Neural cell (in vitro differentiated cells): ENCODE data around the gene SLC7A1. TPM values are rescaled to one million over a fixed set of nuclear protein-coding genes. Genes with fewer than 3 reads are reported as not detected.

Experiments used
- H2AFZ ChIP-seq: fragments of 200-600, 300-800 bp; sonication (generic), shearing (Covaris generic); 2 replicates; pipeline ENCODE4 v1.6.0; 2014; ENCODE audit warnings: low read depth, mild to moderate bottlenecking, antibody characterized with exemption, low read length, moderate library complexity
- H3F3A ChIP-seq: fragments of 200-600 bp; shearing (Covaris generic); 2 replicates; pipeline ENCODE4 v1.6.1; 2016; ENCODE audit warnings: mild to moderate bottlenecking, moderate library complexity, mixed read lengths, antibody characterized with exemption, low read length; ENCODE audit not compliant: insufficient read depth, poor library complexity, severe bottlenecking
- H3K27ac ChIP-seq: fragments of 200-600, 300-800 bp; sonication (generic), shearing (Covaris generic); 2 replicates; pipeline ENCODE4 v1.5.1; 2014; ENCODE audit warnings: mild to moderate bottlenecking, low read length, moderate library complexity
- H3K27me3 ChIP-seq: fragments of 300-800, 200-600 bp; sonication (generic), shearing (Covaris generic); 2 replicates; pipeline ENCODE4 v1.6.0; 2014; ENCODE audit warnings: mild to moderate bottlenecking, low read depth, low read length, moderate library complexity; ENCODE audit not compliant: insufficient read depth
- H3K36me3 ChIP-seq: fragments of 300-800, 200-600 bp; sonication (generic), shearing (Covaris generic); 2 replicates; pipeline ENCODE4 v1.5.1; 2014; ENCODE audit warnings: mild to moderate bottlenecking, antibody characterized with exemption, low read length, moderate library complexity; ENCODE audit not compliant: insufficient read depth
- H3K4me2 ChIP-seq: fragments of 300-800, 200-600 bp; sonication (generic), shearing (Covaris generic); 2 replicates; pipeline ENCODE4 v1.6.0; 2014; ENCODE audit warnings: mild to moderate bottlenecking, low read length
- H3K4me3 ChIP-seq: fragments of 300-800, 200-600 bp; sonication (generic), shearing (Covaris generic); 2 replicates; pipeline ENCODE4 v1.5.1; 2014; ENCODE audit warnings: mild to moderate bottlenecking, low read length, moderate library complexity
- H3K79me2 ChIP-seq: fragments of 200-600 bp; shearing (Covaris generic); replicated peaks from 2 replicates; pipeline ENCODE4 v1.6.0; 2014; ENCODE audit warnings: mild to moderate bottlenecking, low read length, moderate library complexity; ENCODE audit not compliant: insufficient read depth
- H3K9ac ChIP-seq: fragments of 300-800, 200-600 bp; sonication (generic), shearing (Covaris generic); 2 replicates; pipeline ENCODE4 v1.6.1; 2016; ENCODE audit warnings: mild to moderate bottlenecking, low read length, mixed read lengths
- H3K9me2 ChIP-seq: fragments of 200-600 bp; shearing (Covaris generic); 2 replicates; pipeline ENCODE4 v1.6.1; 2016; ENCODE audit warnings: mild to moderate bottlenecking, low read length, mixed read lengths; ENCODE audit not compliant: insufficient read depth
- H3K9me3 ChIP-seq: fragments of 200-600, 300-800 bp; sonication (generic), shearing (Covaris generic); 2 replicates; pipeline ENCODE4 v1.6.1; 2016; ENCODE audit warnings: mild to moderate bottlenecking, mixed run types, low read length, moderate library complexity, mixed read lengths
- H4K20me1 ChIP-seq: fragments of 200-600 bp; shearing (Covaris generic); 2 replicates; pipeline ENCODE4 v1.6.1; 2016; ENCODE audit warnings: mild to moderate bottlenecking, mixed run types; ENCODE audit not compliant: insufficient read depth
- CTCF ChIP-seq: fragments of 450-650 bp; IDR thresholded peaks from 2 replicates; pipeline ENCODE4 v1.5.1; 2014; ENCODE audit warnings: antibody characterized with exemption, mild to moderate bottlenecking, moderate library complexity; ENCODE audit not compliant: poor library complexity, severe bottlenecking
- EP300 ChIP-seq: fragments of 450-650 bp; conservative IDR thresholded peaks from 2 replicates; pipeline ENCODE4 v1.6.1; 2014; ENCODE audit warnings: antibody characterized with exemption, mild to moderate bottlenecking, moderate library complexity; ENCODE audit not compliant: poor library complexity, severe bottlenecking
- EZH2 ChIP-seq: fragments of 200-600, 300-800 bp; shearing (Covaris generic), sonication (generic); IDR thresholded peaks from 2 replicates; pipeline ENCODE4 v1.6.1; 2014; ENCODE audit warnings: antibody characterized with exemption, low read length, borderline replicate concordance, mild to moderate bottlenecking; ENCODE audit not compliant: insufficient read depth, poor library complexity, severe bottlenecking
- MXI1 ChIP-seq: fragments of 450-650 bp; conservative IDR thresholded peaks from 2 replicates; pipeline ENCODE4 v1.6.1; 2014; ENCODE audit warnings: antibody characterized with exemption, mild to moderate bottlenecking; ENCODE audit not compliant: poor library complexity, severe bottlenecking
- POLR2AphosphoS5 ChIP-seq: IDR thresholded peaks from 2 replicates; pipeline ENCODE4 v1.6.1; 2012
- RAD21 ChIP-seq: fragments of 450-650 bp; conservative IDR thresholded peaks from 2 replicates; pipeline ENCODE4 v1.6.1; 2014; ENCODE audit warnings: antibody characterized with exemption, mild to moderate bottlenecking, moderate library complexity
- REST ChIP-seq: IDR thresholded peaks from 2 replicates; pipeline ENCODE4 v1.6.1; 2012; ENCODE audit warnings: borderline replicate concordance
- SMC3 ChIP-seq: fragments of 450-650 bp; conservative IDR thresholded peaks from 2 replicates; pipeline ENCODE4 v1.6.1; 2014; ENCODE audit warnings: antibody characterized with exemption, mild to moderate bottlenecking, moderate library complexity; ENCODE audit not compliant: poor library complexity
- TAF1 ChIP-seq: IDR thresholded peaks from 2 replicates; pipeline ENCODE4 v1.6.1; 2012; ENCODE audit warnings: low read depth
- polyA plus RNA-seq: library from polyadenylated mRNA; depleted of rRNA; stranded (reverse); fragments of >200 nt; gene quantifications from 2 replicates; pipeline ENCODE4 v1.2.3, GENCODE V29; 2014

SLC7A1 gene
- polyA plus RNA-seq, 1 donor from 2014 or later = 2.6 TPM

- H2AFZ ChIP-seq = no peak overlapping the region
- H3K4me3 ChIP-seq = no peak overlapping the region
- H3K36me3 ChIP-seq = no peaks in the 10 kb centered on the region
- no peaks in the 10 kb centered on the region for H3K27me3 ChIP-seq
- H3K27ac ChIP-seq = no peak overlapping the region
- H3K9me3 ChIP-seq = no peaks in the 10 kb centered on the region
- H3K9ac ChIP-seq = no peak overlapping the region
- H3K79me2 ChIP-seq = peaks cover 5% of the 10 kb centered on the region
- no peaks in the 10 kb centered on the region for H4K20me1 ChIP-seq
- no peaks in the 10 kb centered on the region for H3K9me2 ChIP-seq
- TF ChIP-seq TAF1 = no peak
- TF ChIP-seq MXI1 = no peak
- TF ChIP-seq EP300 = no peak
- no peak for TF ChIP-seq REST
- TF ChIP-seq RAD21 = no peak
- TF ChIP-seq SMC3 = no peak
- TF ChIP-seq EZH2 = no peak
- no peak for TF ChIP-seq POLR2AphosphoS5
- no peak for TF ChIP-seq CTCF
- H3K4me2 ChIP-seq = no peak overlapping the region
- H3F3A ChIP-seq = no peaks in the 10 kb centered on the region
Observed at GRCh38 chr13:29589967-29590366, 5.5 kb downstream of the SLC7A1 start.

GRCh38 chr13:29589234-29589633 is 6.3 kb downstream of the SLC7A1 start:
- Histone ChIP-seq H3K9me2 (no peaks in the 10 kb centered on the region), H3K27ac (no peak overlapping the region), H3K4me3 (no peak overlapping the region), H3K36me3 (no peaks in the 10 kb centered on the region), H3K27me3 (no peaks in the 10 kb centered on the region), H3K79me2 (peaks cover 5% of the 10 kb centered on the region), H3K9me3 (no peaks in the 10 kb centered on the region), H2AFZ (no peak overlapping the region), H3K9ac (no peak overlapping the region), H4K20me1 (no peaks in the 10 kb centered on the region), H3F3A (no peaks in the 10 kb centered on the region), H3K4me2 (no peak overlapping the region)
- TF ChIP-seq TAF1 (no peak), EZH2 (no peak), MXI1 (no peak), EP300 (no peak), SMC3 (no peak), POLR2AphosphoS5 (no peak), CTCF (no peak), REST (no peak), RAD21 (no peak)
